ENCODE measurements around the gene NECAB3.

- TF ChIP-seq CTCF (IDR thresholded peaks at IDR 0.05) (no peak), POLR2A (IDR thresholded peaks at IDR 0.05) (no peak)
Measured at GRCh38 chr20:33627577-33628216, 46.5 kb downstream of the NECAB3 start.
